ENCODE data around the gene PRSS22.

DNA sequence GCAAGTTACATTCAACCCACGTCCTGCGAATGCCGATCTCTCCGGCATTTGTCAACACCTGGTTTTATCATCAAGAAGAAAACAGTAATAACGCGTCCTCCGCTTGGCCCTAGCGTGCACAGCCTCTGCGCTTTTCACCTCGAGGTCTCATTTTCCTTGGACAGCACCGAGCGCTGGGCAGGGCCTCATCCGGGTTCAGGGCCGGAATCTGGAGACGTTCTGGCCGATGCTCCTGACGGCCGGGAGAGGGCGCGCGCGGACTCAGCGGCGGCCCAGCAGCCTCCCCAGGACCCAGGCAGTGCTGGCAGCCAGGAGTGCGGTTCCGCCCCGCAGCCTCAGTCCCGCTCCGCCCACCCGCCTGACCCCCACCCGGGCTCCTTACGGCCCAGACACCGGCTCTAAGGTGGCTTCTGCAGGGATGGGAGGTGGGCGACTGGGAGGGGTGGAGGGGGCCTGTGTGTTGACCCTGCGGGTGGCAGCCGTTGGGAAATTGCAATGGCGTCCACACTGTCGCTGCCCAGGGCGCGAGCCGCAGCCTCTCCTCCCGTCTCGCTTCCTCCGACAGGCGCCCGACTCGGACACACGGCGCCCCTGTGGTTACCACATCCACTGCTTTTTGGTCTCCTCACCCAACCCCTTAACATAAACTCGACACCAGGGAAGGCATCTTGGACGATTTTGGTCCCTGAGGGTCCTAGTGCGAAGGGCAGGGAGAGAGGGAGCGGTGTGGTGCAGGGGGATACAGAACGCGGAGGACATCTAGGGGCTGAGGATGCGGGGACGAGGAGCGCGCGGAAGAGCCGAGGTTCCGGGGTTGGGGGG is 46.3 kb upstream of the PRSS22 start:
- TF ChIP-seq, protein P1, sequence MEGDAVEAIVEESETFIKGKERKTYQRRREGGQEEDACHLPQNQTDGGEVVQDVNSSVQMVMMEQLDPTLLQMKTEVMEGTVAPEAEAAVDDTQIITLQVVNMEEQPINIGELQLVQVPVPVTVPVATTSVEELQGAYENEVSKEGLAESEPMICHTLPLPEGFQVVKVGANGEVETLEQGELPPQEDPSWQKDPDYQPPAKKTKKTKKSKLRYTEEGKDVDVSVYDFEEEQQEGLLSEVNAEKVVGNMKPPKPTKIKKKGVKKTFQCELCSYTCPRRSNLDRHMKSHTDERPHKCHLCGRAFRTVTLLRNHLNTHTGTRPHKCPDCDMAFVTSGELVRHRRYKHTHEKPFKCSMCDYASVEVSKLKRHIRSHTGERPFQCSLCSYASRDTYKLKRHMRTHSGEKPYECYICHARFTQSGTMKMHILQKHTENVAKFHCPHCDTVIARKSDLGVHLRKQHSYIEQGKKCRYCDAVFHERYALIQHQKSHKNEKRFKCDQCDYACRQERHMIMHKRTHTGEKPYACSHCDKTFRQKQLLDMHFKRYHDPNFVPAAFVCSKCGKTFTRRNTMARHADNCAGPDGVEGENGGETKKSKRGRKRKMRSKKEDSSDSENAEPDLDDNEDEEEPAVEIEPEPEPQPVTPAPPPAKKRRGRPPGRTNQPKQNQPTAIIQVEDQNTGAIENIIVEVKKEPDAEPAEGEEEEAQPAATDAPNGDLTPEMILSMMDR (IDR thresholded peaks at IDR 0.05), result peak; percentile 87 to 98 (median 92)
- TF ChIP-seq POLR2A (IDR thresholded peaks at IDR 0.05) (no peak), EP300 (IDR thresholded peaks at IDR 0.05) (no peak)
